Liver (tissue), 9 donors: ENCODE results near the gene SP1. TPM values are rescaled to one million over a fixed set of nuclear protein-coding genes. Genes with fewer than 3 reads are reported as not detected.

Experiments
- DNase-seq: peaks from one replicate; pipeline ENCODE4 v3.0.0-alpha.2; 2017; ENCODE audit warnings: low spot score
- H3K27ac ChIP-seq, 2 donors: one replicate each; pipeline ENCODE4 v1.7.0; 2013; ENCODE audit warnings: inconsistent platforms in 2 of 2, low read length in 2 of 2, control low read depth in 1 of 2, low read depth in 1 of 2, mild to moderate bottlenecking in 1 of 2
- H3K27me3 ChIP-seq, 4 donors: one replicate each; pipeline versions ENCODE4 v1.6.1 to v1.7.0; 2013; ENCODE audit warnings: low read length in 3 of 4, inconsistent platforms in 1 of 4, mild to moderate bottlenecking in 1 of 4, moderate library complexity in 1 of 4; ENCODE audit not compliant: control insufficient read depth in 4 of 4, insufficient read depth in 4 of 4
- H3K36me3 ChIP-seq, 4 donors: one replicate each; pipeline versions ENCODE4 v1.6.1 to v1.7.0; 2013; ENCODE audit warnings: low read length in 3 of 4, mild to moderate bottlenecking in 3 of 4, low read depth in 1 of 4, moderate library complexity in 1 of 4; ENCODE audit not compliant: control insufficient read depth in 4 of 4, insufficient read depth in 3 of 4
- H3K4me1 ChIP-seq, 4 donors: one replicate each; pipeline versions ENCODE4 v1.6.1 to v1.7.0; 2013; ENCODE audit warnings: low read length in 3 of 4, mild to moderate bottlenecking in 3 of 4, moderate library complexity in 1 of 4; ENCODE audit not compliant: control insufficient read depth in 4 of 4, insufficient read depth in 4 of 4
- H3K4me3 ChIP-seq, 3 donors: one replicate each; pipeline versions ENCODE4 v1.6.1 to v1.7.0; 2013; ENCODE audit warnings: low read length in 3 of 3, control low read depth in 1 of 3, low read depth in 1 of 3, mild to moderate bottlenecking in 1 of 3
- H3K9ac ChIP-seq, 2 donors: one replicate each; pipeline ENCODE4 v1.7.0; 2013; ENCODE audit warnings: low read length in 2 of 2, mild to moderate bottlenecking in 2 of 2, moderate library complexity in 2 of 2, control low read depth in 1 of 2, low read depth in 1 of 2
- H3K9me3 ChIP-seq, 4 donors: one replicate each; pipeline versions ENCODE4 v1.6.1 to v1.7.0; 2013; ENCODE audit warnings: low read length in 3 of 4; ENCODE audit not compliant: control insufficient read depth in 4 of 4
- CTCF ChIP-seq: fragments of 150-350 bp; IDR thresholded peaks from 2 replicates; pipeline ENCODE4 v1.5.1; 2017; ENCODE audit warnings: improper control_type of control experiment, low read depth, low read length; ENCODE audit not compliant: missing input control
- EGR1 ChIP-seq, 2 donors: IDR thresholded peaks; 2 replicates each; pipeline ENCODE4 v1.6.1; 2016 to 2018; ENCODE audit warnings: antibody characterized with exemption in 2 of 2, low read depth in 2 of 2
- FOXA1 ChIP-seq: IDR thresholded peaks from 2 replicates; pipeline ENCODE4 v1.6.1; 2016; ENCODE audit warnings: antibody characterized with exemption
- FOXA2 ChIP-seq: IDR thresholded peaks from 2 replicates; pipeline ENCODE4 v1.6.1; 2016; ENCODE audit warnings: antibody characterized with exemption
- GABPA ChIP-seq, 2 donors: IDR thresholded peaks in 1 of 2; conservative IDR thresholded peaks in 1 of 2; 2 replicates each; pipeline ENCODE4 v1.6.1; 2016; ENCODE audit warnings: antibody characterized with exemption in 2 of 2, mild to moderate bottlenecking in 1 of 2, moderate library complexity in 1 of 2
- HNF4A ChIP-seq, 2 donors: conservative IDR thresholded peaks; 2 replicates each; pipeline ENCODE4 v1.6.1; 2016; ENCODE audit warnings: antibody characterized with exemption in 2 of 2, mild to moderate bottlenecking in 2 of 2
- HNF4G ChIP-seq: IDR thresholded peaks from 2 replicates; pipeline ENCODE4 v1.6.1; 2016; ENCODE audit warnings: antibody characterized with exemption
- JUND ChIP-seq, 2 donors: IDR thresholded peaks; 2 replicates each; pipeline ENCODE4 v1.6.1; 2016; ENCODE audit warnings: antibody characterized with exemption in 2 of 2
- NR2F2 ChIP-seq: IDR thresholded peaks from 2 replicates; pipeline ENCODE4 v1.6.1; 2016; ENCODE audit warnings: antibody characterized with exemption
- RAD21 ChIP-seq, 2 donors: IDR thresholded peaks; 2 replicates each; pipeline ENCODE4 v1.6.1; 2016; ENCODE audit warnings: antibody characterized with exemption in 2 of 2, mild to moderate bottlenecking in 2 of 2
- REST ChIP-seq: IDR thresholded peaks from 2 replicates; pipeline ENCODE4 v1.6.1; 2016; ENCODE audit warnings: antibody characterized with exemption, mild to moderate bottlenecking
- SP1 ChIP-seq: IDR thresholded peaks from 2 replicates; pipeline ENCODE4 v1.6.1; 2018; ENCODE audit warnings: antibody characterized with exemption, mild to moderate bottlenecking
- TAF1 ChIP-seq: conservative IDR thresholded peaks from 2 replicates; pipeline ENCODE4 v1.6.1; 2016; ENCODE audit warnings: antibody characterized with exemption, mild to moderate bottlenecking
- YY1 ChIP-seq: IDR thresholded peaks from 2 replicates; pipeline ENCODE4 v1.6.1; 2016; ENCODE audit warnings: antibody characterized with exemption, mild to moderate bottlenecking
- ZBTB33 ChIP-seq: IDR thresholded peaks from 2 replicates; pipeline ENCODE4 v1.6.1; 2016; ENCODE audit warnings: antibody characterized with exemption
- WGBS: extraction: QIAGEN DNeasy Blood & Tissue Kit; methylation state at CpG from one replicate; pipeline ENCODE4 v1.1.7; 2013; 5-methylcytosine and 5-hydroxymethylcytosine counted together
- polyA plus RNA-seq, 2 donors: library from polyadenylated mRNA; stranded (reverse) in 1 of 2; unstranded in 1 of 2; fragments of 200-250 nt in 1 of 2; fragments of >200 nt in 1 of 2; fragmentation: Nextera tagmentation in 1 of 2; extraction: Ambion mirVana in 1 of 2; gene quantifications; one replicate each; pipeline versions ENCODE4 v1.2.1 to v1.2.3, GENCODE V29; 2013 to 2015
- total RNA-seq, 2 donors: library from RNA; depleted of rRNA; stranded (reverse); fragments of >200 nt; gene quantifications; one replicate each; pipeline ENCODE4 v1.2.3, GENCODE V29; 2014
- donor health status: healthy.
- donor health status: healthy.
- donor health status: healthy.
- donor health status: healthy.
- donor health status: healthy.

Gene SP1
- total and polyA plus RNA-seq, 4 donors = 3.8 to 36.5 (median 18.2) TPM

- H3K36me3 ChIP-seq = no peaks in the 10 kb centered on the region
- H3K9ac ChIP-seq = no peak overlapping the region
- TF ChIP-seq HNF4G (no peak), NR2F2 (no peak), YY1 (no peak), SP1 (no peak), FOXA2 (no peak), TAF1 (no peak), GABPA (IDR thresholded peaks at IDR 0.05 in 1 of 2, conservative IDR thresholded peaks at IDR 0.05 in 1 of 2) (no peak), JUND (IDR thresholded peaks at IDR 0.05) (no peak), HNF4A (conservative IDR thresholded peaks at IDR 0.05) (no peak), EGR1 (IDR thresholded peaks at IDR 0.05; ENCODE audit: low read depth in 2 of 2) (no peak), FOXA1 (no peak)
- H3K27me3 ChIP-seq = no peaks in the 10 kb centered on the region
- DNase-seq = no peak
- no peak overlapping the region for H3K4me3 ChIP-seq
- H3K4me1 ChIP-seq = peaks cover 0 to 4% (median 0%) of the 10 kb centered on the region in 4 donors
- WGBS = 91% methylated on average over 7 of the region's 7 CpGs
- H3K9me3 ChIP-seq = no peaks in the 10 kb centered on the region
- no peak overlapping the region for H3K27ac ChIP-seq
Measured at GRCh38 chr12:53428741-53429140, 48.8 kb downstream of the SP1 start.

GRCh38 chr12:53430116-53430515, 50.1 kb downstream of the SP1 start:
- Histone ChIP-seq H3K4me1 (no peaks in the 10 kb centered on the region), H3K9me3 (no peaks in the 10 kb centered on the region), H3K4me3 (no peak overlapping the region), H3K27me3 (no peaks in the 10 kb centered on the region), H3K9ac (no peak overlapping the region), H3K27ac (no peak overlapping the region), H3K36me3 (no peaks in the 10 kb centered on the region)
- WGBS = 94% methylated on average over 5 of the region's 5 CpGs
- TF ChIP-seq YY1 = no peak
- no peak for TF ChIP-seq ZBTB33
- TF ChIP-seq NR2F2 = no peak
- TF ChIP-seq GABPA (IDR thresholded peaks at IDR 0.05 in 1 of 2, conservative IDR thresholded peaks at IDR 0.05 in 1 of 2) = no peak
- TF ChIP-seq REST = no peak
- no peak for TF ChIP-seq RAD21 (IDR thresholded peaks at IDR 0.05)
- TF ChIP-seq SP1 = no peak
- TF ChIP-seq CTCF = no peak
- no peak for TF ChIP-seq HNF4G
- no peak for TF ChIP-seq FOXA2
- no peak for DNase-seq
